ENCODE data around the gene GLTP.

The GLTP gene

DNA sequence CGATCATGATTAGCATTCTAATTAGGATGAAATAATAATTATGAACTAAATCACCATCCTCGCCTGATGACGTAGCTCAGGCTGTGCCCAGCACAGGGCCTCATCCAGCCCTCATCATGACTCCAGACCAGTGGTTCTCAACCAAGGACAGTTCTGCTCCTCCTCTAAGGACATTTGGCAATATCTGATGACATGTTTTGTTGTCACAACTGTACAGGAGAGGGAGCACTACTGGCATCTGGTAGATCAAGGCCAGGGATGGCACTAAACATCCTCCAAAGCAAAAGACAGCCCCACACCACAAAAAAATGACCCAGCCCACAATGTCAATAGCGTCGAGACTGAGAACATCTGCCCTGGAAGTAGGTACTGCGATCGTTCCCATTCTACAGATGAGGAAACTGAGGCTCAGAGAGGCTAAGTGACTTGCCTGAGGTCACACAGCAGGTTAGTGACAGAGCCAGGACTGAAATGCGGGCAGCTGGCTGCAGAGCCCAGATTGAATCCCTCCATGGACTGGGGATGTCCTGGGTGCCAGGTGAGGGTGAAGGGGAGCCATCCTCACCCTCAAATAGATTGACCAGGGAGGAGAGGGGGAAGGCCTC is 62.6 kb downstream of the GLTP start:
- Histone ChIP-seq H3K4me3 (ENCODE audit: low read depth, low read length) (no peak overlapping the region), H3K36me3 (no peaks in the 10 kb centered on the region), H3K9me3 (ENCODE audit: severe bottlenecking) (peaks cover 4% of the 10 kb centered on the region), H3K27me3 (ENCODE audit: insufficient read depth, low read depth, severe bottlenecking) (no peaks in the 10 kb centered on the region), H3K27ac (no peak overlapping the region)
- TF ChIP-seq, protein P1, sequence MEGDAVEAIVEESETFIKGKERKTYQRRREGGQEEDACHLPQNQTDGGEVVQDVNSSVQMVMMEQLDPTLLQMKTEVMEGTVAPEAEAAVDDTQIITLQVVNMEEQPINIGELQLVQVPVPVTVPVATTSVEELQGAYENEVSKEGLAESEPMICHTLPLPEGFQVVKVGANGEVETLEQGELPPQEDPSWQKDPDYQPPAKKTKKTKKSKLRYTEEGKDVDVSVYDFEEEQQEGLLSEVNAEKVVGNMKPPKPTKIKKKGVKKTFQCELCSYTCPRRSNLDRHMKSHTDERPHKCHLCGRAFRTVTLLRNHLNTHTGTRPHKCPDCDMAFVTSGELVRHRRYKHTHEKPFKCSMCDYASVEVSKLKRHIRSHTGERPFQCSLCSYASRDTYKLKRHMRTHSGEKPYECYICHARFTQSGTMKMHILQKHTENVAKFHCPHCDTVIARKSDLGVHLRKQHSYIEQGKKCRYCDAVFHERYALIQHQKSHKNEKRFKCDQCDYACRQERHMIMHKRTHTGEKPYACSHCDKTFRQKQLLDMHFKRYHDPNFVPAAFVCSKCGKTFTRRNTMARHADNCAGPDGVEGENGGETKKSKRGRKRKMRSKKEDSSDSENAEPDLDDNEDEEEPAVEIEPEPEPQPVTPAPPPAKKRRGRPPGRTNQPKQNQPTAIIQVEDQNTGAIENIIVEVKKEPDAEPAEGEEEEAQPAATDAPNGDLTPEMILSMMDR (IDR thresholded peaks at IDR 0.05; ENCODE audit: low read depth, low read length): no peak
- no peak for DNase-seq

DNA sequence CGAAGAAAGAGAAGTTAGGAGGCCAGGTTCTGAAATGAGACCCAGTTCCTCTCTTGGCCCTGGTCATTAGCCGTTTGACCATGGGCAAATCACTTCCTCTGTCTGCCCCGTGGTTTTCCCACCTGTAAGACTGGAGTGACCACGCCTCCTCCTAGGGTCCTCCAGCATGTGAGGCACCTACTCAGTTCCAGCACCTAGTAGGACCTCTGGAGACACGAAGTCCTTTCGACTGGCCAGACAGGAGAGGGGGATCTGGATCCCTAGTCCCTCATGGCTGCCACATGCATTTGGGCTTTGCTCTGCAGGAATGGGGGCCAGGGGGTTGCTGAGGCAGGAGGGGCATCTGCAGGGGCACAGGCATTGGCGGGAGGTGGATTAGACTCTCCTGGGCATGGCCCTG is 63.5 kb downstream of the GLTP start:
- no peak for DNase-seq
- Histone ChIP-seq H3K36me3 (no peaks in the 10 kb centered on the region), H3K4me3 (ENCODE audit: low read depth, low read length) (no peak overlapping the region), H3K27ac (no peak overlapping the region), H3K27me3 (ENCODE audit: insufficient read depth, low read depth, severe bottlenecking) (no peaks in the 10 kb centered on the region), H3K9me3 (ENCODE audit: severe bottlenecking) (peaks cover 4% of the 10 kb centered on the region)
- TF ChIP-seq, protein P1 (IDR thresholded peaks at IDR 0.05; ENCODE audit: low read depth, low read length): no peak

DNA sequence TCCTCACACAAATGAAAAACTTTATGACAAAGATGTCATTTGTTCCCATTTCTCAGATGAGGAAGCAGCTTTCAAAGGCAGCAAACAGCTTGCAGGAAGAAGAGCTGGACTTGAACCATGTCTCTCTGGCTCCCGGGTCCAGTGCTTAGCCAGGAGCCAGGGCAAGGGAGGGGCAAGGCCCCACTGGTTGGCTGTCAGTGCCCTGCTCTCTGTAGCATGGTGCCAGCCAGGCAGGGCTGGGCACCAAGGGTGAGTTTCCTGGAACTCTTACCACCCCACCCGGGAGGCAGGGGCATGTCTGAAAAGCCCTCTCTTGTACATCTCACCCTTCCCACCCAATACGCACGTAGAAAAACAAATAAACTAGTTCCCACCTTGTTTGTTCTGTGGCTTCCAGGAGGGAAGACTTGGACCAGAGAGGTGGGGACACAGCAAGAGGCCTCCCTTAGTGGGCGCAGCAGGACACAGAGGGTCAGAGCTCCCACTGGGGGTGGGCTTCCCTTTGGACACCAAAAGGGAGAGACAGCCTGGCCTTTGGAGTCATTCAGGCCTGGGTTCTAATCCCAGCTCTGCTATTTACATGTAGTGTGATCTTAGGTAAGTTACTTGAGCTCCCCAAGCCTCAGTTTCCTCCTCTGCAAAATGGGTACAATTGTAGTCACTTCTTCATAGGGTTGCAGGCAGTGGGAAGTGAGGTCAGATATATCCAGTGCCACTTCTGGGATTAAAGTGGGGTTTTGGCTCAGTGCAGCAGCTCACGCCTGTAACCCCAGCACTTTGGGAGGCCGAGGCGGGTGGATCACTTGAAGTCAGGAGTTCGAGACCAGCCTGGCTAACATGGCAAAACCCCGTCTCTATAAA is 64.4 kb downstream of the GLTP start:
- H3K27ac ChIP-seq: no peak overlapping the region
- H3K4me3 ChIP-seq (ENCODE audit: low read depth, low read length): no peak overlapping the region
- peaks cover 4% of the 10 kb centered on the region for H3K9me3 ChIP-seq (ENCODE audit: severe bottlenecking)
- H3K36me3 ChIP-seq: no peaks in the 10 kb centered on the region
- H3K27me3 ChIP-seq (ENCODE audit: insufficient read depth, low read depth, severe bottlenecking): no peaks in the 10 kb centered on the region
- DNase-seq: no peak
- TF ChIP-seq, protein P1 (IDR thresholded peaks at IDR 0.05; ENCODE audit: low read depth, low read length): no peak

DNA sequence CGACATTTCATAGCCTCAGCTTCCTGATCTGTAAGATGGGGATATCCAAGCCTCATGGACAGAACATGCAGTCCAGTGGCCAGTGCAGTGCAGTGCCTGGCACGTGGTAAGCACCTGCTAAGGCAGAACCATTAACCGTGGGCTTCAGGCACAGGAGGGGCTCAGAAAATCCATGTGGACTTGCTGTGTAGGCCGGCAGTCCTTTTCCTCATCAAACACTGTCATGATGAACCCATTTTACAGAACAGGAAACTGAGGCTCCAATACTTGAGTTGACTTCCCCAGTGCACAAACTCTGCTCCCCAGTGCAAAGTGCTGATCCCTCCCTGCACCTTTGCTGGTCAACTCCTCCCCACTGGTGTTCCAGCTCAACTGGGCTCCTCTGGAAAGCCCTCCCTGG is 65.1 kb downstream of the GLTP start:
- Histone ChIP-seq H3K36me3 (no peaks in the 10 kb centered on the region), H3K4me3 (ENCODE audit: low read depth, low read length) (no peak overlapping the region), H3K27ac (no peak overlapping the region), H3K9me3 (ENCODE audit: severe bottlenecking) (peaks cover 4% of the 10 kb centered on the region), H3K27me3 (ENCODE audit: insufficient read depth, low read depth, severe bottlenecking) (no peaks in the 10 kb centered on the region)
- no peak for DNase-seq
- TF ChIP-seq, protein P1 (IDR thresholded peaks at IDR 0.05; ENCODE audit: low read depth, low read length): no peak

DNA sequence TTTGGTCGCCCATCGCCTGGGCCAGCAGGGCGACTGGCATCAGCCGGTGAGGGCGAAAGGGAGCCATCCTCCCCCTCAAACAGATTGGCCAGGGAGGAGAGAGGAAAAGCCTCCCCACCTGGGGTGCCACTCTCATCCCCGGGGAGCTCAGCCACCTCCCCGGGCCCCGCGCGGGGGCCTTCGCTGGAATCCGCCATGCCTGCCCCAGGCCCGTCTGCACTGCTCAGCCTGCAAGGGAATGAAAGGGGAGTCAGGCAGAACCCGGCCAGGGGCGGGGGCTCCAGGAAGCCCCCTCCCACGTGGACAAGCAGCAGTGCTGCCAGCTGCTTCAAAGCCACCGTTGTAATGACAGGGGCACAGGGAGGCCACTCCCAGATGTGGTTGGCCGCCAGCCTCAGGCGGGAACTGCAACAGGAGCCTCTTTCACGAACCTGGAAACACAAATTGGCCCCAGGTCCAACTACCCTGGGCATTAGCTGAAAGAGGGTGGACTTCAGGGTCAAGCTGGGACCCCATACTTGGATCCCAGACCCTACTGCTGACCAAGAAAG is 65.7 kb downstream of the GLTP start:
- no peaks in the 10 kb centered on the region for H3K27me3 ChIP-seq (ENCODE audit: insufficient read depth, low read depth, severe bottlenecking)
- DNase-seq: no peak
- H3K4me3 ChIP-seq (ENCODE audit: low read depth, low read length): no peak overlapping the region
- H3K27ac ChIP-seq: no peak overlapping the region
- TF ChIP-seq, protein P1 (IDR thresholded peaks at IDR 0.05; ENCODE audit: low read depth, low read length): no peak
- peaks cover 4% of the 10 kb centered on the region for H3K9me3 ChIP-seq (ENCODE audit: severe bottlenecking)
- H3K36me3 ChIP-seq: no peaks in the 10 kb centered on the region
